Smooth muscle cell of the brain vasculature (primary cell): ENCODE results near the gene UBQLNL.

ENCODE experiments used
- DNase-seq: peaks from one replicate; pipeline ENCODE4 v3.0.0-alpha.2; 2012; ENCODE audit warnings: low read depth, low spot score

Gene UBQLNL

DNA sequence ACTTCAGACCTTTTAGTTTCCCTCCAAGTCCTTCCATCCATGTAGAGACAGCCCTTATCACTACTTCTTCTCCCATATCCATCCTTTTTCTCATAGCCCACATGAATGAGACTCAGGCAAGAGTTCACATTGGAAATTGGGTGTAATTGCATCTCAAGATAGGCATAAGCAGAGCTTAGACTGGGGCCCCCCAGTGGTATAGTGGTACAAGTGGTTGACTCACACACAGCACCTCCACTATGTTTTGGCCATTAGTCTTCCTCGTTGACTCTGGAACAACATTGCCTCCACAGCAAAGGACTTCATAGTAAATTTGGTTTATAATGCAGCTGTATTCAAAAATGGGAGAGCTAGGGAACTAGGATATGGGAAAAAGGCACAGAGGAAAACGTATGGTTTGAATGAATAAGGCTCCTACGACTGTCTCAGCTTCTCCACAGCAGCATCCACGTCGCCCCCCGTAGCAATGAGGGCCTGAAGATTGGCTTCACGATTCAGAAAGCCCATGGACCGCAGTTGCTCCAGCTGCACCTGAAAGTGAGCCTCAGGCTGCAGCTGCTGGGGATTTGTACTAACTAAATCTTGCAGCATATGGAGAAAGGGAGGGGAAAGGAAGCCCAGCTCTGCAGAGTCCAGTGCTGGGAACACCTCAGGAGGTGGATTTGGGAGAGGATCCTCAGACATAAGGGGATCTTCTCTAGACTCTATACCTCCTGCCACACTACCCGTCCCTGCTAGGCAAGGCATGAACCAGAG is 9.1 kb downstream of the UBQLNL start:
- no peak for DNase-seq

DNA sequence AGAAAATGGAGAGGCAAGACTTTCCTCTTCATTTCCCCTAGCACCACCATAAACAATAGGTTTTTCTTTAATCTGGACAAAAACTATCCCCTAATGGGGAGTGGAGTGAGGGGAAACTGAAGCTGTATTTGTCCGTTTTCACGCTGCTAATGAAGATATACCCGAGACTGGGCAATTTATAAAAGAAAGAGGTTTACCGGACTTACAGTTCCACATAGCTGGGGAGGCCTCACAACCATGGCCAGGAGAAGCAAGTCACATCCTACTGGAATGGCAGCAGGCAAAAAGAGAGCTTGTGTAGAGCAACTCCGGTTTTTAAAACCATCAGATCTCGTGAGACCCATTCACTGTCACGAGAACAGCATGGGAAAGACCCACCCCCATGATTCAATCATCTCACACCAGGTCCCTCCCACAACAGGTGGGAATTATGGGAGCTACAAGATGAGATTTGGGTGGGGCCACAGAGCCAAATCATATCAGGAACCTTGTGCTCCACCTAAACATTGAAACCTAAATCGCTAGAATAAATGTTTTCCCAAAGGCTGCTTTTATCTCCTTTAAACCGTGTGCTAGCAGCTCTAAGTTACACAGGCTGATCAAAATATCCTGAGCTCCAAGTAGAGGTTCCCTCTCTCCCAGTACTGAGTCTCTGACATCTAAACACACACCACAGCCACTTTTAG is 11.0 kb downstream of the UBQLNL start:
- DNase-seq = no peak

DNA sequence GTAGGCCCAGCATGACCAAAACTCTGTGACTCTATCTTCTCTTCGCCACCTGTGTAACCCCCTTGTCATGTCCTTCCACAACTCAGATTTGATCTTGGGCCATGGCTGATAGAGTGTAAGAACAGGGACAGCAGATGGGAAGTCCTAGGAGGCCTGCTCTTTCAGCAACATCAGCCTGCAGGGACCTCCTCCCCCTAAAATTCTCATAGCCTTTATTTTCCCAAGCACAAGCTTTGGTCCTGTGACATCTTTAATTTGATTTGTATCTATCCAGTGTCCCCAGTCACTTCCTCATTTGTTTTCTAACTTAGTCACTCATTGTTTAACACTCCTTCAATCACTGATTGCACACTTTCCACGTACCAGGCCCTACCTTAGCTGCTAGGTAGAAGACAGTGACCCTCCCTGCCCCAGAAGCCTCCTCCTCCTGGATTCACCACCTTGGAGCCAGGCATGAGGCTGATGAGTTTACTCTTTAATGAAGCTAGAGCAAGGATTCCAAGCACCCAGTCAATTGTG is 12.0 kb downstream of the UBQLNL start:
- no peak for DNase-seq

DNA sequence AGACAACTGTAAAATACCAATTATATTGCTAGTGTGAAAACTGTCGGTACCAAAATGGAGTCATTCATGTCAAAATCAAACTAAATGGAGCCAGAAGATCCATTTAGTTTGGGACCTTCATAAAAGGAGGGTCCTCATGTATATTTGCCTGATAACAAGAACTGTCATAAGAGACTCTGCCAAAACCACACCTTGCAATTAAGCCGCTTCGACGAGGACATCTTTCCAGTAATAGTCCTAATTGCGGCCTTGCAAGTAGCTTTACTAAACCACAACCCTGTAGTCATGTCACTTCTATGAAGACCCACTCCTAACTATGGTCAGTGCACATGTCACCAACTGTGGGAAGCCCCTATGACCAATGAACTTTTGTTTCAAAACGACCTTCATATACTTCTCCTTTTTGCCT is 16.1 kb downstream of the UBQLNL start:
- DNase-seq = no peak

DNA sequence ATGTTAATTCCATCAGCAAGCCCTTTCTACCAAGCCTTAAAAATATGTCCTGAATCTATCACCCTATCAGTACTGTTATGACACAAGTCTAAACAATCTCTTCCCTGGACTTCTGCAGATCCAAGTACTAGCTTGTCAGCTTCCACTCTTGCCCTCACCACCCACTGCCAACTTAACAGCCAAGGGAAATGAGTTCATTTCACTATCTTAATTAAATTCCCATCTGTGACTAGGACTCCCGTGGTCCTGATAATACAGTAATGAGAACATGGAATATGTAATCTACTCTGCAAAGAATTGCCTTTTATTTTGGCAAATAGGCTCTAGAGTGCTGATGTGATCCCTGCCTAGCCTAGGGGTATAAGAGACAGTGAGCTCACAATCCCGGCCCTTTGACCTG is 16.8 kb downstream of the UBQLNL start:
- DNase-seq = no peak

DNA sequence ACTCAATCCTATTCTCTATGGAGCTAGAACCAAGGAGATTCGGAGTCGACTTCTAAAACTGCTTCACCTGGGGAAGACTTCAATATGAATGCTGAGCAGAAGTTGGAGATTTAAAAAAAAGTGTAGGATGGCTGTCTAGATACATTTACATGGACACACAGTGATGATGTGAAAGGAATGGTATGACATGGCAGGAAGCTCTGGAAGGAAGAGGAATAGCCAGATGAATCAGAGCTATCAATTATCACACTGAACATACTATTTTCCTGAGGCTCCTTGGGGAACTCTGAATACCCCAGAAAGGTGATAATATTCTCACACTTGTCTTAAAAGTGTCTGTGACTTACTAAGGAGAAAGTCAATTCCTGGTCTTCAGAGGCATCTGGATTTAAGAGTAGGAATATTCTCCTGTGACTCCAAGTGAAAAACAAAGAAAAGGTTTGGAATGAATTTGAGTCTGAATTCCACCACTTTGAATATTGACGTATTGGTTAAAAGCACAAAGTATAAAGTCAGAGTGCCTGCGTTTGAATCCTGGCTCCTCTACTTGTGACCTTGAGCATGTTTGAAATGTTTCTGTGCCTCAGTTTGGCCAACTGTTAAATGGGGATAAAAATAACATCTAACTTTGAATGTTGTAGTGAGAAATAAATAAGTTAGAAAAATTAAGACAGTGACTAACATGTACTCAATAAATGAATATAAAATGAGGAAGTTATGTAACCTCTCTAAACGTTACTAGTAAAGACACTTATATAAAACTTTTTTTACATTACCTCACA is 26.7 kb downstream of the UBQLNL start:
- no peak for DNase-seq

DNA sequence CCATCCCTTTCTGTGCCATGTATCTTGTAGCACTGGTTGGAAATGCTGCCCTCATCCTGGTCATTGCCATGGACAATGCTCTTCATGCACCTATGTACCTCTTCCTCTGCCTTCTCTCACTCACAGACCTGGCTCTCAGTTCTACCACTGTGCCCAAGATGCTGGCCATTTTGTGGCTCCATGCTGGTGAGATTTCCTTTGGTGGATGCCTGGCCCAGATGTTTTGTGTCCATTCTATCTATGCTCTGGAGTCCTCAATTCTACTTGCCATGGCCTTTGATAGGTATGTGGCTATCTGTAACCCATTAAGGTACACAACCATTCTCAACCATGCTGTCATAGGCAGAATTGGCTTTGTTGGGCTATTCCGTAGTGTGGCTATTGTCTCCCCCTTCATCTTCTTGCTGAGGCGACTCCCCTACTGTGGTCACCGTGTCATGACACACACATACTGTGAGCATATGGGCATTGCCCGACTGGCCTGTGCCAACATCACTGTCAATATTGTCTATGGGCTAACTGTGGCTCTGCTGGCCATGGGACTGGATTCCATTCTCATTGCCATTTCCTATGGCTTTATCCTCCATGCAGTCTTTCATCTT is 27.6 kb downstream of the UBQLNL start:
- no peak for DNase-seq

DNA sequence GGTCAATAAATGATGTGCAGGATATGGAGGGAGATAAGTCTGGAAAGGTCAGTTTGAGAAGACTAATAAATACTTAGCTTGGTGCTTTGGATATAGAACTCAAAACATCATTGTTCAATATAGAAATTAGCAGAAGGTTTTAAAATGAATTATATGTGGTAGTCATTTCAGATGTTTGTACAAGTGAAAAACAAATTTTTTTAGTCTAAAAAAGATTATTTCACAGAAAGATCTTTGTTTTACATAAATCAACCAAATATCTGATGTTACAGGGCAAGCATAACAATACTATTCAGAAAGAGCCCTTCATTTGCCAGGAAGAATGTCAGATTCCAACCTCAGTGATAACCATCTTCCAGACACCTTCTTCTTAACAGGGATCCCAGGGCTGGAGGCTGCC is 28.1 kb downstream of the UBQLNL start, which contains the start of gene OR52D1:
TSS of gene OR52D1 (plus strand) at position 301 of the 400 bp plus-strand sequence. CDS start at position 323, 22 bp downstream.
- no peak for DNase-seq

DNA sequence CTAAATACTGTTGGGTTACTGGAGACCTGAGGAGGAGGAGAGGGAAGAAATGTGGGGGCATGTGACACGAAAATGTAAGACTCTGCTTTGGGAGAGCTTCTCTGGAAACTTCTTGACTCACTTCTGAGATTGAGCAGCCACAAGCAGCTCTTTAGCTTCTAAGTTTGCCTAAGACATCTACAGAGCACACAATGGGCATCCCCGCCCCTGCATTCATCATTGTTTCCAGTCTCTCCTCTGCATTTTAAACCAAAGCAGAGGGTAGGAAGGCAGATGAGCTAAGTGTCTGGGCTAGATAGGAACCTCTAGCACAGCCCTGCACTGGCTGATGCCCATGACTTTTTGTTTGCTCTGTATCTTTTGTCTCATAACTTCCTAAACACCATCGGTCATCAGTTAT is 30.1 kb downstream of the UBQLNL start:
- DNase-seq = no peak

DNA sequence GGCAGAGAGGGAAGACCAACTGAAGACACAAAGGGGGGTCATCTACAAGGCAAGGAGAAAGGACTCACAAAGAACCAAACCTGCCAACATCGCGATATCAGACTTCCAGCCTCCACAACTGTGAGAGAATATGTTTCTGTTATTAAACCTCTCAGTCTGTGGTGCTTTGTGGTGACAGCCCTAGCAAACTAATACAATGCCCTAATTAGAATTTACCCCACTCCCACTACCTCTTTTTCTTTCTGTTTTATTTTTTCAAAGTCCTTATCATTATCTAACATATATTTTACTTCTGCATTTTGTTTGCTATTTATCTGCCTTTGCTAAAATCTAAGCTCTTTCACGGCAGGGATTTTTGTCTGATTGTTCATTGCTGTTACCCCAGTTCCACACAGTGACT is 30.5 kb downstream of the UBQLNL start:
- DNase-seq = no peak

DNA sequence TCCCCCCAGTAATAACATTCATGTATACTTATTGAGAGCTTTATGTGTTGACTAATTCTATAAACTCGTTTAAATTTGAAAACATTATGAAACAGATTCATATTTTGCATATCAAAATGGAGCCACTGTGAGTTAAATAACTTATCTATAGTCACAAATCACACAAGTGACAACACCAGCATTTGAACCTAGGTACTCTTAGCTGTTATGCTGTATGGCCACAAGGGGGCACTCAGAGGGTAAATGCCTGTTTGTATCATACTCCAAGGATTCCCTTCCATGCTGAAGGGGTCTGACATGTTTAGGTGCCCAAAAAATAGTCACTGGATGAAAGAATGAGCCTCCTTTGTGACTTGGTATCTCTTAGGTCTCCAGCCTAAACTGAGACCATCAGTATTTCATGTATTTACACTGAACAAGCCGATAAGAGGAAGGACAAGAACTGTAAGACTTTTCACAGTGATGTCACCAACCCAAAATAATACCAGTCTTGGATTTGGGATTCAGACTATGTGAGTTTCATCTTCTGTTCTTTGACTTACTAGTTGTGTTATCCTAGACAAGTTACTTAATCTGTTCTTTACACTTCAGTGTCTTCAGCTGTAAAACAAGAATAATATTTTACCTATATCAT is 40.2 kb downstream of the UBQLNL start:
- DNase-seq = peak; percentile 6

DNA sequence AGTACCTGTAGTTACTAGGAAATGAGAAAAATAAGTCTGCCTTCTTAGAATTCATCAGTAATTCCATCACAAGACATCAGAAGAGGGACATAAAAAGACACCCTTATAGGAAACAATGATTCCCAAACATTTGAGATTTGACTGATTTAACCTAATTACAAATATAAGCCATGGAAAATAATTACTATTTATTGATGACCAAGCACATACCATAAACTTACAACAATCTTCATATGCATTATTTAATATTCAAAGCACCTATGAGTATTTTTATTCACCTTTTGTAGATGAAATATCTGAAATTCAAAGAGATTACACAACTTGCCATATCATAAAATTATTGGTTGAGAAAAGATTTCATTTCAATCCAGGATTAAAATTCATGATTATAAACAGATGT is 42.6 kb downstream of the UBQLNL start:
- DNase-seq = no peak

DNA sequence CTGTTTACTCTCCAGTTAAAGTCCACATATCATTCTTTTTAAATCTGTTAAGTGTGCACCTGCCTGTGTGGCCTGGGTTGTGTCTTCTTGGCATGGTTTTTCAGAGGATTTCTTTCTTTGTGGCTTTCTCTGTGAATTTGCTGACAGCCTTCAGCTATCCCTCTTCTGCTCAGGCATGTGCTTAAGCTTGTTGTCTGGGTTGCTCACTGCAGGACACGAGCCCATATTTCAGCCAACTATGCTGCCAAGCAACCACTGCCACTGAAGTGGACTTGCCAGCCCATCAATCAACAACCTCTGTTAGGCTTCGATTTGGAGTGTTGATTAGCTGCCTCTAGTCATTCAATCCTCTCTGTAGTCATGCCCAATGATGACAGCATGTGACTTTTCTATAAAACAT is 49.0 kb downstream of the UBQLNL start:
- DNase-seq = no peak
